HepG2 (cell line): ENCODE measurements around the gene GPR152. TPM values are rescaled to one million over a fixed set of nuclear protein-coding genes. Genes with fewer than 3 reads are reported as not detected.

Experiments used
- ATAC-seq: fragments of 200-7000 bp; cut with Tn5 transposase; 3 replicates; pipeline ENCODE4 v1.9.1; 2020; ENCODE audit warnings: mild to moderate bottlenecking, moderate library complexity
- BruUV-seq: library from RNA; stranded (reverse); fragments of 400-500 nt; replicated peaks from 2 replicates; lab custom pipeline; 2021; lab: Mats Ljungman, UMichigan
- CTCF ChIA-PET: fragments of 300-600 bp; formaldehyde crosslinking; extraction: SDS; loops from one replicate; lab custom pipeline; 2021; ENCODE audit warnings: low total read pairs, inconsistent platforms, low intra/inter-chr PET ratio; lab: Yijun Ruan, JAX
- POLR2A ChIA-PET: fragments of 350-600 bp; sonication (Branson Sonifier 250); formaldehyde crosslinking; loops from one replicate; lab custom pipeline; 2020; ENCODE audit warnings: antibody characterized with exemption, inconsistent platforms; lab: Yijun Ruan, JAX
- DNase-seq: peaks from one replicate; pipeline ENCODE4 v3.0.0-alpha.2; 2015; ENCODE audit warnings: low spot score
- FAIRE-seq: peaks from 3 replicates; lab custom pipeline; 2011; peaks lifted over from hg19 to GRCh38; lab: Jason Lieb, UNC
- H2AFZ ChIP-seq: one replicate; pipeline ENCODE4 v1.6.1; 2011; ENCODE audit warnings: low read length, inconsistent platforms
- H3K27ac ChIP-seq: fragments of 300-600 bp; 3 replicates; pipeline ENCODE4 v1.8.0; 2011; ENCODE audit warnings: mixed run types, mild to moderate bottlenecking, mixed read lengths, low read length, inconsistent platforms; ENCODE audit not compliant: insufficient read depth; ENCODE audit errors: extremely low read length
- H3K27me3 ChIP-seq, 2 experiments: fragments of 200-600 bp in 1 of 2; 2 replicates in 1 of 2; 3 replicates in 1 of 2; pipeline versions ENCODE4 v1.6.0 to v1.8.0; 2011; ENCODE audit warnings: low read length in 2 of 2, mild to moderate bottlenecking in 2 of 2, moderate library complexity in 2 of 2, inconsistent platforms in 1 of 2; ENCODE audit not compliant: insufficient read depth in 2 of 2, control insufficient read depth in 1 of 2
- H3K36me3 ChIP-seq, 2 experiments: fragments of 200-600 bp in 1 of 2; replicated peaks in 1 of 2; 2 replicates in 1 of 2; 3 replicates in 1 of 2; pipeline versions ENCODE4 v1.5.1 to v1.8.0; 2011; ENCODE audit warnings: low read length in 2 of 2, inconsistent platforms in 1 of 2; ENCODE audit not compliant: insufficient read depth in 2 of 2, control insufficient read depth in 1 of 2
- H3K4me1 ChIP-seq: 2 replicates; pipeline ENCODE4 v1.5.1; 2012; ENCODE audit warnings: low read length, inconsistent platforms; ENCODE audit not compliant: insufficient read depth
- H3K4me2 ChIP-seq: 2 replicates; pipeline ENCODE4 v1.6.0; 2011; ENCODE audit warnings: low read depth, low read length, inconsistent platforms
- H3K4me3 ChIP-seq, 3 experiments: fragments of 200-600 bp in 1 of 3; sonication (generic), shearing (Covaris generic) in 1 of 3; replicated peaks in 1 of 3; 2 replicates each; pipeline ENCODE4 v1.5.1; 2011 to 2016; ENCODE audit warnings: low read length in 3 of 3, inconsistent platforms in 2 of 3, low read depth in 2 of 3, mild to moderate bottlenecking in 2 of 3, control low read depth in 1 of 3, mixed read lengths in 1 of 3; ENCODE audit not compliant: insufficient read depth in 1 of 3
- H3K79me2 ChIP-seq: one replicate; pipeline ENCODE4 v1.6.1; 2011; ENCODE audit warnings: low read length, inconsistent platforms; ENCODE audit not compliant: insufficient read depth
- H3K9ac ChIP-seq: 2 replicates; pipeline ENCODE4 v1.6.0; 2011; ENCODE audit warnings: mild to moderate bottlenecking, low read depth, low read length, inconsistent platforms; ENCODE audit not compliant: insufficient read depth
- H3K9me3 ChIP-seq: 2 replicates; pipeline ENCODE4 v1.5.1; 2012; ENCODE audit warnings: mild to moderate bottlenecking, low read length
- H4K20me1 ChIP-seq: 2 replicates; pipeline ENCODE4 v1.6.0; 2011; ENCODE audit warnings: inconsistent platforms, mild to moderate bottlenecking, low read length, moderate library complexity; ENCODE audit not compliant: insufficient read depth
- DNMT3B ChIP-seq: conservative IDR thresholded peaks from 2 replicates; pipeline ENCODE4 v1.6.1; 2016; ENCODE audit warnings: missing biosample characterization, control low read depth
- EEA1 ChIP-seq: sonication (generic); formaldehyde crosslinking; IDR thresholded peaks from 2 replicates; pipeline ENCODE4 v1.5.1; 2020; ENCODE audit warnings: mild to moderate bottlenecking, missing genetic modification reagents, borderline replicate concordance
- ETV6 ChIP-seq: sonication (generic); formaldehyde crosslinking; conservative IDR thresholded peaks from 2 replicates; pipeline ENCODE4 v1.4.0; 2020; ENCODE audit warnings: missing genetic modification reagents
- FOXP4 ChIP-seq: sonication (generic); formaldehyde crosslinking; IDR thresholded peaks from 2 replicates; pipeline ENCODE4 v1.4.0; 2020; ENCODE audit warnings: missing genetic modification reagents
- KDM4B ChIP-seq: sonication (generic); formaldehyde crosslinking; IDR thresholded peaks from 2 replicates; pipeline ENCODE4 v1.4.0; 2020; ENCODE audit warnings: missing genetic modification reagents
- KMT2B ChIP-seq: IDR thresholded peaks from 2 replicates; pipeline ENCODE4 v1.6.1; 2016; ENCODE audit warnings: missing genetic modification reagents, missing compliant biosample characterization
- MEF2D ChIP-seq: sonication (generic); formaldehyde crosslinking; IDR thresholded peaks from 2 replicates; pipeline ENCODE4 v1.5.1; 2020; ENCODE audit warnings: mild to moderate bottlenecking, missing genetic modification reagents
- MEIS2 ChIP-seq: sonication (generic); formaldehyde crosslinking; IDR thresholded peaks from 2 replicates; pipeline ENCODE4 v1.9.0; 2021; ENCODE audit warnings: mild to moderate bottlenecking, missing genetic modification reagents
- NFYB ChIP-seq: sonication (generic); formaldehyde crosslinking; IDR thresholded peaks from 2 replicates; pipeline ENCODE4 v1.4.0; 2020; ENCODE audit warnings: missing genetic modification reagents
- SCMH1 ChIP-seq: sonication (generic); formaldehyde crosslinking; IDR thresholded peaks from 2 replicates; pipeline ENCODE4 v1.9.0; 2021; ENCODE audit warnings: missing genetic modification reagents, mild to moderate bottlenecking, borderline replicate concordance
- TARDBP ChIP-seq: sonication (generic); formaldehyde crosslinking; IDR thresholded peaks from 2 replicates; pipeline ENCODE4 v1.8.0; 2022; ENCODE audit warnings: mild to moderate bottlenecking, missing genetic modification reagents
- TFAP4 ChIP-seq: sonication (generic); IDR thresholded peaks from 2 replicates; pipeline ENCODE4 v1.6.1; 2016; ENCODE audit warnings: low read depth, borderline replicate concordance
- TFDP1 ChIP-seq: IDR thresholded peaks from 2 replicates; pipeline ENCODE4 v1.6.1; 2016; ENCODE audit warnings: missing compliant biosample characterization, missing genetic modification reagents, borderline replicate concordance
- ZNF205 ChIP-seq: IDR thresholded peaks from 2 replicates; pipeline ENCODE4 v1.6.1; 2018; ENCODE audit warnings: missing biosample characterization, missing genetic modification reagents
- ZNF280B ChIP-seq: sonication (generic); formaldehyde crosslinking; IDR thresholded peaks from 2 replicates; pipeline ENCODE4 v1.5.0; 2020; ENCODE audit warnings: missing genetic modification reagents, mild to moderate bottlenecking, borderline replicate concordance
- ZNF331 ChIP-seq: sonication (generic); formaldehyde crosslinking; IDR thresholded peaks from 2 replicates; pipeline ENCODE4 v1.4.0; 2020; ENCODE audit warnings: missing genetic modification reagents
- ZNF639 ChIP-seq: conservative IDR thresholded peaks from 2 replicates; pipeline ENCODE4 v1.6.1; 2018; ENCODE audit warnings: missing genetic modification reagents
- ZNF777 ChIP-seq: sonication (generic); formaldehyde crosslinking; IDR thresholded peaks from 2 replicates; pipeline ENCODE4 v1.4.0; 2020; ENCODE audit warnings: missing genetic modification reagents
- WGBS: methylation state at CpG from one replicate; pipeline ENCODE4 v1.1.6; 2017; ENCODE audit warnings: low lambda C conversion rate; 5-methylcytosine and 5-hydroxymethylcytosine counted together
- in situ Hi-C: cut with HindIII; loops from 2 replicates; pipeline ENCODE4 v1.10.0; 2017; ENCODE audit warnings: low pct_unique_long_range_greater_than_20kb; ENCODE audit not compliant: extremely low pct_ligation_motif_present
- intact Hi-C: fragments of 100-400 bp; cut with micrococcal nuclease; formaldehyde crosslinking; loops from one replicate; pipeline ENCODE4 v1.10.0; 2022; ENCODE audit not compliant: unreplicated experiment
- polyA plus RNA-seq, 8 experiments: library from polyadenylated mRNA; depleted of rRNA in 3 of 8; stranded (reverse) in 7 of 8; unstranded in 1 of 8; fragments of >200 nt; fragmentation: Illumina TruSeq in 4 of 8; extraction: Trizol in 4 of 8; gene quantifications; 2 replicates each; pipeline versions ENCODE4 v1.2.1 to v1.2.3, GENCODE V29; 2011 to 2016; ENCODE audit warnings: low read depth in 4 of 8, missing spikeins in 1 of 8, mixed read lengths in 1 of 8; ENCODE audit not compliant: insufficient read depth in 1 of 8
- total RNA-seq, 5 experiments: library from RNA; depleted of rRNA; stranded (reverse); fragments of >200 nt; fragmentation: Illumina TruSeq; extraction: Trizol; gene quantifications; 2 replicates each; pipeline ENCODE4 v1.2.3, GENCODE V29; 2016; ENCODE audit warnings: low read depth in 1 of 5

Gene GPR152
- total and polyA plus RNA-seq, 2 of the 13 experiments (the other 11 are each of a cell fraction or from before 2014, with no cell fraction given) = not detected

GRCh38 chr11:67500484-67500821, 47.9 kb upstream of the GPR152 start (continued):
- TF ChIP-seq TARDBP = no peak

GRCh38 chr11:67499808-67500483, 47.4 kb upstream of the GPR152 start:
- BruUV-seq = no TSS peak
- Histone ChIP-seq H3K4me2 (no peak overlapping the region), H3K9ac (no peak overlapping the region), H3K27ac (no peak overlapping the region), H3K36me3 (no peaks in the 10 kb centered on the region; a peak in 2 of 5 replicates), H3K27me3 (no peaks in the 10 kb centered on the region), H3K9me3 (no peaks in the 10 kb centered on the region), H3K4me3 (no peak overlapping the region), H4K20me1 (no peaks in the 10 kb centered on the region), H2AFZ (no peak overlapping the region), H3K4me1 (peaks cover 6% of the 10 kb centered on the region; the same call in 1 of the 2 replicates), H3K79me2 (no peaks in the 10 kb centered on the region)
- in situ Hi-C loops = no loop called here
- intact Hi-C loops = no loop called here
- ATAC-seq = no peak
- WGBS = 94% methylated on average over 12 of the region's 26 CpGs
- ChIA-PET CTCF (no interaction called here), POLR2A (no interaction called here)
- no peak for DNase-seq
- FAIRE-seq = no peak
- no peak for TF ChIP-seq ZNF205 (CRISPR knock-in tag)
- TF ChIP-seq MEF2D (CRISPR knock-in tag) = no peak
- no peak for TF ChIP-seq MEIS2 (CRISPR knock-in tag)
- no peak for TF ChIP-seq ZNF280B (CRISPR knock-in tag)
- no peak for TF ChIP-seq TFDP1
- TF ChIP-seq SCMH1 = no peak
- no peak for TF ChIP-seq ZNF639 (CRISPR knock-in tag)
- no peak for TF ChIP-seq EEA1 (CRISPR knock-in tag)
- no peak for TF ChIP-seq ETV6 (CRISPR knock-in tag)
- no peak for TF ChIP-seq KDM4B (CRISPR knock-in tag)
- TF ChIP-seq NFYB = no peak
- no peak for TF ChIP-seq DNMT3B (CRISPR knock-in tag)
- no peak for TF ChIP-seq FOXP4 (CRISPR knock-in tag)
- TF ChIP-seq ZNF777 = no peak
- no peak for TF ChIP-seq TFAP4
- TF ChIP-seq ZNF331 = no peak
- TF ChIP-seq KMT2B = no peak
